Stimulated activated effector memory CD8-positive, alpha-beta T cell treated with anti-CD3 and anti-CD28 coated beads, Interleukin-12 subunit alpha, Interleukin-12 subunit beta, amount 100 ng/mL, for 72 hours (primary cell): ENCODE data around the gene TMPRSS11D.

Experiments
- ATAC-seq: fragments of 150-1000 bp; cut with Tn5 transposase; 2 replicates; pipeline ENCODE4 v1.10.0; 2021
- DNase-seq, 2 donors: peaks; one replicate each; pipeline ENCODE4 v3.0.0; 2021 to 2022; ENCODE audit warnings: low spot score in 2 of 2
- H3K27ac Mint-ChIP-seq: one replicate; pipeline ENCODE4 v1.8.0; 2022; ENCODE audit warnings: mild to moderate bottlenecking, mixed read lengths
- H3K36me3 Mint-ChIP-seq: one replicate; pipeline ENCODE4 v1.8.0; 2022; ENCODE audit warnings: mild to moderate bottlenecking, mixed read lengths
- H3K4me1 Mint-ChIP-seq: one replicate; pipeline ENCODE4 v1.8.0; 2022; ENCODE audit warnings: mixed read lengths
- H3K4me3 Mint-ChIP-seq: one replicate; pipeline ENCODE4 v1.8.0; 2022; ENCODE audit warnings: mild to moderate bottlenecking, mixed read lengths
- H3K9me3 Mint-ChIP-seq: one replicate; pipeline ENCODE4 v1.8.0; 2022; ENCODE audit warnings: mixed read lengths

Gene TMPRSS11D

DNA sequence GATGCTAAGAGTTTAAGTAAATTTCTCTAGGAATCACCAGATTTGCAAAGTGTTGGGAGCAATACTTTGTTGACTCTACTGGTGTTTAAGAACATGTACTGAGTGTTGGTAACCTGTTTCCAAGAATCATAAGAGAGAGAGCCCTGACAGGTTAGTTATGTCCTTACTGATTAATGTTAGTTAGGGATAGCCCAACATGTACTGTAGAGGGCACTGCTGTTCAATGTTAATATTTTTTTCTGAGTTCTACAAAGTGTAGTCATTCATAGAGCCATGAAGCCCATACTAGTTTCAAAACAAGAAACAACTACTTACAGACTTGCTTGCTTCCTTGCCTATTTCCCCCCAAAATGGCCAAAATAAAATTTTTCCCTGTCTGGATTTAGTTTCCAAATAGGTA, 11.9 kb downstream of the TMPRSS11D start:
- no peaks in the 10 kb centered on the region for H3K36me3 Mint-ChIP-seq

DNA sequence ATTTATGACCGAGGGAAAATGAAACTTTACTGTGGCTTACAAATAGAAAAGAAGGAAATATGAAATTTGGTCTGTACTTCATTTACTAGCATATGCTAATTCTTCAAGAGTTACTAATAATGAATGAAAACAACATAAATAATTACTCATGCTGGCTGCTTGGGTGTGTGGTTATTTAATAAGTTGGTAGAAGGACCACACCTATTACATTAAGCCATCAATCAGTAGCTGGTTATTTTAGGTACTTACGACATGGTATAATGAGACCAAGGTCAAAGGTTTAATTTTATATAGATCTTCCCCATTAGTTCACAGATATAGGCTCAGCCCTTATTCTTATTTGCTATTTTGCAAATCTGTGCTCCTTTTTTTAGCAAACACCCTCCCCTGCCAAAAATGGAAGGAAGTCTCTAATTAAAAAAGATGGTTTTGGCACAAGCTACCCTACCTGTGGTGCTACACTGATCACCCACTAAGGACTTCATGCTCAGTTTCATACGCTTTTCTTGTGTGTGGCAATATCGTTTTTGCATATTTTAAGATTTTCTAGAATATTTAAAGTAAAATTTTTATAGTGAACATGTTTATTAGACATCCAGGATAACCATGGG, 14.1 kb downstream of the TMPRSS11D start:
- no peaks in the 10 kb centered on the region for H3K36me3 Mint-ChIP-seq
- ATAC-seq = no peak
- no peak for DNase-seq
- H3K4me3 Mint-ChIP-seq = no peak overlapping the region
- no peaks in the 10 kb centered on the region for H3K4me1 Mint-ChIP-seq
- H3K9me3 Mint-ChIP-seq = peaks cover 15% of the 10 kb centered on the region
- H3K27ac Mint-ChIP-seq = no peak overlapping the region

More for the DNA sequence above, 11.9 kb downstream of the TMPRSS11D start:
- Mint-ChIP-seq H3K9me3 (peaks cover 12% of the 10 kb centered on the region), H3K27ac (no peak overlapping the region), H3K4me1 (no peaks in the 10 kb centered on the region), H3K4me3 (no peak overlapping the region)
- ATAC-seq (peak; percentile 65), DNase-seq (no peak)

- H3K4me3 Mint-ChIP-seq = no peak overlapping the region
- H3K4me1 Mint-ChIP-seq = no peaks in the 10 kb centered on the region
- H3K9me3 Mint-ChIP-seq = peaks cover 6% of the 10 kb centered on the region
- DNase-seq (no peak), ATAC-seq (no peak)
- no peak overlapping the region for H3K27ac Mint-ChIP-seq
- no peaks in the 10 kb centered on the region for H3K36me3 Mint-ChIP-seq
Observed at GRCh38 chr4:67861513-67861912, 22.3 kb downstream of the TMPRSS11D start.

- ATAC-seq (no peak), DNase-seq (no peak)
- no peak overlapping the region for H3K27ac Mint-ChIP-seq
- no peaks in the 10 kb centered on the region for H3K36me3 Mint-ChIP-seq
- no peaks in the 10 kb centered on the region for H3K4me1 Mint-ChIP-seq
- no peak overlapping the region for H3K4me3 Mint-ChIP-seq
- no peaks in the 10 kb centered on the region for H3K9me3 Mint-ChIP-seq
Observed at GRCh38 chr4:67853336-67853735, 30.5 kb downstream of the TMPRSS11D start.

- no peaks in the 10 kb centered on the region for H3K36me3 Mint-ChIP-seq
- DNase-seq (no peak), ATAC-seq (no peak)
- peaks cover 13% of the 10 kb centered on the region for H3K9me3 Mint-ChIP-seq
- no peaks in the 10 kb centered on the region for H3K4me1 Mint-ChIP-seq
- no peak overlapping the region for H3K27ac Mint-ChIP-seq
- H3K4me3 Mint-ChIP-seq = no peak overlapping the region
Observed at GRCh38 chr4:67820903-67821302, 62.9 kb downstream of the TMPRSS11D start.

- DNase-seq (no peak), ATAC-seq (no peak)
- no peak overlapping the region for H3K27ac Mint-ChIP-seq
- H3K36me3 Mint-ChIP-seq = no peaks in the 10 kb centered on the region
- H3K9me3 Mint-ChIP-seq = peaks cover 25% of the 10 kb centered on the region
- no peak overlapping the region for H3K4me3 Mint-ChIP-seq
- H3K4me1 Mint-ChIP-seq = no peaks in the 10 kb centered on the region
Observed at GRCh38 chr4:67810011-67810410, 73.8 kb downstream of the TMPRSS11D start.

- ATAC-seq (no peak), DNase-seq (no peak)
- Mint-ChIP-seq H3K9me3 (peaks cover 20% of the 10 kb centered on the region), H3K27ac (no peak overlapping the region), H3K36me3 (no peaks in the 10 kb centered on the region), H3K4me3 (no peak overlapping the region), H3K4me1 (no peaks in the 10 kb centered on the region)
Observed at GRCh38 chr4:67809502-67809901, 74.3 kb downstream of the TMPRSS11D start.

- DNase-seq = no peak
- Mint-ChIP-seq H3K4me3 (no peak overlapping the region), H3K9me3 (no peaks in the 10 kb centered on the region), H3K27ac (no peak overlapping the region), H3K4me1 (no peaks in the 10 kb centered on the region), H3K36me3 (no peaks in the 10 kb centered on the region)
- no peak for ATAC-seq
Observed at GRCh38 chr4:67796810-67797209, 87.0 kb downstream of the TMPRSS11D start.

DNA sequence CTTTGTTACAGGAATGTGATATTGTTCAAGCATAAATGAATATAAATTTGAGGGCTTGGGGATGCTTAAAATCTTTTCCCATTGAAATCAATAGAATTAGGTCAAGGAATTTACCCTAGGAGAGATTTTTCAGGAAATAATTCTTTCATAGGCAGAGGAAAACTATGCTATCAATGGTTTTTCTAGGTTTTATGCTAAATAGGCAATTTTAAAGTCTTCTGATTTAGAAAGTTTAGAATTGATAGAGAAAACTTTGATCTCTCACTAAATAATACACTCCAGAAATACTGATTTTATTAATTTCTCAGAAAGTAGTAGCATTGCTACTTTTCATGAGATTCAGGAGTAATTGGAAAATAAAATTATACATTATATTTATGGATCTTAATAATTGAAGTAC, 93.1 kb downstream of the TMPRSS11D start:
- DNase-seq (no peak), ATAC-seq (no peak)
- Mint-ChIP-seq H3K36me3 (no peaks in the 10 kb centered on the region), H3K9me3 (no peaks in the 10 kb centered on the region), H3K4me1 (no peaks in the 10 kb centered on the region), H3K4me3 (no peak overlapping the region), H3K27ac (no peak overlapping the region)

- Mint-ChIP-seq H3K9me3 (no peaks in the 10 kb centered on the region), H3K4me3 (no peak overlapping the region), H3K27ac (no peak overlapping the region), H3K36me3 (no peaks in the 10 kb centered on the region), H3K4me1 (no peaks in the 10 kb centered on the region)
- DNase-seq (no peak), ATAC-seq (no peak)
Observed at GRCh38 chr4:67787311-67787710, 96.5 kb downstream of the TMPRSS11D start.

DNA sequence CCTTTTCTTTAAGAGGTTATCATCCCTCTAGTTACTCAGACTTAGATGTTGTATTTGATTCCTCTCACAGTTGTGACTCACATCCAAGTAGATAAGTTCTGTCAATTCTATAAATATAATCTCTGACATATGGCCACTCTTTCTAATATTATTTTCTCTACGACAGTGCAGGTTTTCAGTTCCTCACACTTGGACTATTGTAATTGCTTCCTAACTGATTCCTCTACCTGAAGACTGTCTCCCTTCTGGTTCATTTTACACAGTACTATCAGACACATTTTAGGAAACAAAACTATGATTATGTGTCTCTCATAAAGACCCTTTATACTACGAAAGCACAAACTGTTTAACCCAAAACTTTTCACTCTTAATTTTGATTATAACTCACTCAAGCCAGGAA, 98.3 kb downstream of the TMPRSS11D start:
- no peaks in the 10 kb centered on the region for H3K9me3 Mint-ChIP-seq
- H3K4me3 Mint-ChIP-seq = no peak overlapping the region
- no peak for DNase-seq
- ATAC-seq = peak; percentile 48
- H3K27ac Mint-ChIP-seq = no peak overlapping the region
- H3K36me3 Mint-ChIP-seq = no peaks in the 10 kb centered on the region
- no peaks in the 10 kb centered on the region for H3K4me1 Mint-ChIP-seq

GRCh38 chr4:67779631-67780030, 104.2 kb downstream of the TMPRSS11D start:
- Mint-ChIP-seq H3K27ac (no peak overlapping the region), H3K4me1 (no peaks in the 10 kb centered on the region), H3K9me3 (no peaks in the 10 kb centered on the region), H3K4me3 (no peak overlapping the region), H3K36me3 (no peaks in the 10 kb centered on the region)
- DNase-seq (no peak), ATAC-seq (no peak)

GRCh38 chr4:67776746-67777145, 107.1 kb downstream of the TMPRSS11D start:
- DNase-seq = no peak
- H3K36me3 Mint-ChIP-seq = no peaks in the 10 kb centered on the region
- no peak overlapping the region for H3K4me3 Mint-ChIP-seq
- H3K4me1 Mint-ChIP-seq = no peaks in the 10 kb centered on the region
- ATAC-seq = no peak
- H3K27ac Mint-ChIP-seq = no peak overlapping the region
- H3K9me3 Mint-ChIP-seq = no peaks in the 10 kb centered on the region
